GM12892 (cell line): Measurements from ENCODE around the gene OSTN.

ENCODE experiments used
- POLR2A ChIP-seq: IDR thresholded peaks from 2 replicates; pipeline ENCODE4 v1.6.1; 2011; ENCODE audit warnings: low read depth, low read length, control low read depth
- POLR2AphosphoS5 ChIP-seq: IDR thresholded peaks from 2 replicates; pipeline ENCODE4 v1.6.1; 2011; ENCODE audit warnings: low read depth, low read length, control low read depth
- TAF1 ChIP-seq: IDR thresholded peaks from 2 replicates; pipeline ENCODE4 v1.6.1; 2011; ENCODE audit warnings: low read depth, mild to moderate bottlenecking, control low read depth, low read length, borderline replicate concordance

DNA sequence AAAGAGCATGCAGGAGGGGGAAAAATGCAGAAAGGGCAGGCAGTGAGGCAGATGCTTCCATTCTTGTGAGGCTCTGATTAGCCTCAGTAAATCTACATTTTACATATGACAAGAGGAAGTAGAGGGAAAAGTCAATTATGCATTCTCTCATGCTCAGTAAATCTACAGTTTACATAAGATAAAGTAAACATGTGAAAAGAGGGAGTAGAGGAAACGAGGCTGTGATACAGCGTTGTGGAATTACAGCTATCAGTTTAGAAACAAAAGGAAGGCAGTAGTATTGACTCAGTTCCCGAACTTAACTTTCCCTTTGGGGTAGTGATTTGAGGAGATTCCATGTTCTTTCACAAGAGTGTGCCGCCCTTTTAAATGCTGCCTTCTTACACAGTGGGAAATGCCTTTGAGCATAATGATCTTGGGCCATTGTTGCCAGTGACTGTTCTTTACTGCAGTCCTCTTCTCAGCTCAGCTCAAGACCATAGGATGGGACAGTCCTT, 39.3 kb downstream of the OSTN start:
- TF ChIP-seq POLR2A = no peak
- no peak for TF ChIP-seq POLR2AphosphoS5
- no peak for TF ChIP-seq TAF1
